ENCODE data around the gene BRD7. TPM values are rescaled to one million over a fixed set of nuclear protein-coding genes. Genes with fewer than 3 reads are reported as not detected.

BRD7 gene
- total and polyA plus RNA-seq, 3 donors from 2014 or later = 79.2 to 110 (median 96.0) TPM

GRCh38 chr16:50309156-50309526, 59.6 kb downstream of the BRD7 start:
- intact Hi-C loops (cut with DNase I; ENCODE audit: low total_unique reads) = no loop called here
- Histone ChIP-seq H3K27ac (no peak overlapping the region), H3K9me3 (no peaks in the 10 kb centered on the region), H3K4me1 (peaks cover 26% of the 10 kb centered on the region), H3K27me3 (no peaks in the 10 kb centered on the region), H3K36me3 (ENCODE audit: low read depth, missing control alignments) (no peaks in the 10 kb centered on the region), H3K4me3 (no peak overlapping the region)
- WGBS, 2 donors = 73 to 81% methylated on average over 5 to 11 of the region's 11 CpGs
- no peak for TF ChIP-seq POLR2A (IDR thresholded peaks at IDR 0.05)
- TF ChIP-seq, protein P1, sequence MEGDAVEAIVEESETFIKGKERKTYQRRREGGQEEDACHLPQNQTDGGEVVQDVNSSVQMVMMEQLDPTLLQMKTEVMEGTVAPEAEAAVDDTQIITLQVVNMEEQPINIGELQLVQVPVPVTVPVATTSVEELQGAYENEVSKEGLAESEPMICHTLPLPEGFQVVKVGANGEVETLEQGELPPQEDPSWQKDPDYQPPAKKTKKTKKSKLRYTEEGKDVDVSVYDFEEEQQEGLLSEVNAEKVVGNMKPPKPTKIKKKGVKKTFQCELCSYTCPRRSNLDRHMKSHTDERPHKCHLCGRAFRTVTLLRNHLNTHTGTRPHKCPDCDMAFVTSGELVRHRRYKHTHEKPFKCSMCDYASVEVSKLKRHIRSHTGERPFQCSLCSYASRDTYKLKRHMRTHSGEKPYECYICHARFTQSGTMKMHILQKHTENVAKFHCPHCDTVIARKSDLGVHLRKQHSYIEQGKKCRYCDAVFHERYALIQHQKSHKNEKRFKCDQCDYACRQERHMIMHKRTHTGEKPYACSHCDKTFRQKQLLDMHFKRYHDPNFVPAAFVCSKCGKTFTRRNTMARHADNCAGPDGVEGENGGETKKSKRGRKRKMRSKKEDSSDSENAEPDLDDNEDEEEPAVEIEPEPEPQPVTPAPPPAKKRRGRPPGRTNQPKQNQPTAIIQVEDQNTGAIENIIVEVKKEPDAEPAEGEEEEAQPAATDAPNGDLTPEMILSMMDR (IDR thresholded peaks at IDR 0.05) = no peak
- DNase-seq = no peak

- H3K9me3 ChIP-seq = no peaks in the 10 kb centered on the region
- no peaks in the 10 kb centered on the region for H3K27me3 ChIP-seq
- intact Hi-C loops (cut with DNase I; ENCODE audit: low total_unique reads) = no loop called here
- no peak overlapping the region for H3K4me3 ChIP-seq
- no peak overlapping the region for H3K27ac ChIP-seq
- no peaks in the 10 kb centered on the region for H3K36me3 ChIP-seq (ENCODE audit: low read depth, missing control alignments)
- TF ChIP-seq, protein P1 (IDR thresholded peaks at IDR 0.05) = no peak
- TF ChIP-seq POLR2A (IDR thresholded peaks at IDR 0.05) = no peak
- DNase-seq = peak; percentile 13
- peaks cover 19% of the 10 kb centered on the region for H3K4me1 ChIP-seq
- WGBS, 2 donors = 91 to 99% methylated on average over 6 to 11 of the region's 18 CpGs
Observed at GRCh38 chr16:50308237-50308965, 60.4 kb downstream of the BRD7 start.

DNA sequence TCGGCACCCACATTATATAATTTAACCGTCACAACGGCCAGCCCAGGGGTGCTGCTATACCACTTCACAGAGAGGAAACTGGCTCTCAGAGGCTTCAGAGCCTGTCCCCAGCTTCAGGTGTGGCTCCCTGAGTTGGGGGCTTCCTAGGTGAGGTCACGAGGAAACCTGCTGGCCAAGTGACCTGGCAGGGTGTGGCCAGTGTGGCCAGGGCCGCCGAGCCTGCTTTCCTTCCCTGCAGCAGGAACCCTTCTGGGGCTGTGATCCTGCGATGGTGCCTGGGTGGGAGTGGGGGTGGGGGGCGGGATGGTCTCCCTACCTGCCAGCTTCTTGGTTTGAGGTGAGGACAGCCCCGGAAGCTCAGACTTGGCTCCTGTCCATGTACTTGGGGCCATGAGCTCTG, 62.5 kb downstream of the BRD7 start:
- Histone ChIP-seq H3K9me3 (no peaks in the 10 kb centered on the region), H3K27ac (no peak overlapping the region), H3K36me3 (ENCODE audit: low read depth, missing control alignments) (no peaks in the 10 kb centered on the region), H3K4me3 (no peak overlapping the region), H3K27me3 (no peaks in the 10 kb centered on the region), H3K4me1 (peaks cover 19% of the 10 kb centered on the region)
- intact Hi-C loops (cut with DNase I; ENCODE audit: low total_unique reads) = no loop called here
- no peak for DNase-seq
- TF ChIP-seq, protein P1 (IDR thresholded peaks at IDR 0.05) = no peak
- no peak for TF ChIP-seq POLR2A (IDR thresholded peaks at IDR 0.05)
- WGBS, 2 donors = 72 to 83% methylated on average over 5 to 9 of the region's 9 CpGs

DNA sequence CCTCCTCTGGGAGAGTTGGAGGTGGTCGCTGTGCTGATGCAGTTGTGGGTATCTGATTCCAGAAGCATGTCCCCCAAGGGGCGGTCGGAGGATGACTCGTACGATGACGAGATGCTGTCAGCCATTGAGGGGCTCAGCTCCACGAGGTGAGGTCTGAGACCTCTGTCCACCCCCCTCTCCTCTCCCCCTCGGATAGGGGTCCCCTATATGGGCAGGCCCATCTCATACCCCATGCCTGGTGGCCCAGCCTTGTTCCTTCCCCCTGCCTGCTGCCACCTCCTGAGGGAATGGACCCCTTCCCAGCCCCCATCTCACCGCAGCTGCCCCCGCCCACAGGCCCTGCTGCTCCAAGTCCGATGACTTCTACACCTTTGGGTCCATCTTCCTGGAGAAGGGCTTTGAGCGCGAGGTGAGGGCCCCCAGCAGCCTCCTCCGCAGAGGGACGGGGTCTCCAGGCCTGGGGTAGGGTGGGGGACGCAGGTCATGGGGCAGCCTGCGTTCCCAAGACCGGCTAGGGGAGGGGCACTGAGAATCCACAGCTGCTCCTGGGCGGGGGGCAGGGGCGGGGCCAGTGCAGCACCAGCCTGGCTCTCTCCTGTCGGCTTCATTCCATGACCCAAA, 63.2 kb downstream of the BRD7 start:
- Histone ChIP-seq H3K4me1 (peaks cover 17% of the 10 kb centered on the region), H3K9me3 (no peaks in the 10 kb centered on the region), H3K27ac (no peak overlapping the region), H3K4me3 (no peak overlapping the region), H3K27me3 (no peaks in the 10 kb centered on the region), H3K36me3 (ENCODE audit: low read depth, missing control alignments) (no peaks in the 10 kb centered on the region)
- no peak for TF ChIP-seq POLR2A (IDR thresholded peaks at IDR 0.05)
- TF ChIP-seq, protein P1 (IDR thresholded peaks at IDR 0.05) = no peak
- intact Hi-C loops (cut with DNase I; ENCODE audit: low total_unique reads) = no loop called here
- 93 to 96% methylated on average over 3 to 21 of the region's 21 CpGs for WGBS, 2 donors
- DNase-seq = no peak

Data from testis (tissue), 3 donors.